ENCODE measurements around the gene GAB2.
"Not testable (repeated sequence)": the region's sequence is repeated elsewhere in the genome, so short reads cannot be mapped to it uniquely, and the experiment has no call there.

GAB2 gene

GRCh38 chr11:78370406-78371172, 47.0 kb downstream of the GAB2 start:
- H3K9me3 ChIP-seq (ENCODE audit: insufficient read depth, low read length), result no peaks in the 10 kb centered on the region
- no peaks in the 10 kb centered on the region for H3K36me3 ChIP-seq (ENCODE audit: insufficient read depth, insufficient read length, low read length)
- no peak overlapping the region for H3K9ac ChIP-seq (ENCODE audit: insufficient read length, low read depth)
- H3K4me1 ChIP-seq (ENCODE audit: insufficient read depth, insufficient read length), result no peaks in the 10 kb centered on the region
- no peaks in the 10 kb centered on the region for H3K27me3 ChIP-seq (ENCODE audit: insufficient read depth, insufficient read length)
- TF ChIP-seq ZNF274 (IDR thresholded peaks at IDR 0.05; ENCODE audit: low read depth, low read length) (no peak), YY1 (IDR thresholded peaks at IDR 0.05; ENCODE audit: insufficient read depth, insufficient read length) (no peak), SUZ12 (IDR thresholded peaks at IDR 0.05; ENCODE audit: extremely low read depth, insufficient read depth, insufficient read length) (no peak)
- DNase-seq (ENCODE audit: low read depth, low spot score), result no peak
- H3K4me3 ChIP-seq (ENCODE audit: insufficient read length, low read depth), result no peak overlapping the region

GRCh38 chr11:78365381-78365792, 52.2 kb downstream of the GAB2 start:
- no peak overlapping the region for H3K9ac ChIP-seq (ENCODE audit: insufficient read length, low read depth)
- peak; percentile 77 for DNase-seq (ENCODE audit: low read depth, low spot score)
- no peaks in the 10 kb centered on the region for H3K27me3 ChIP-seq (ENCODE audit: insufficient read depth, insufficient read length)
- no peaks in the 10 kb centered on the region for H3K4me1 ChIP-seq (ENCODE audit: insufficient read depth, insufficient read length)
- H3K9me3 ChIP-seq (ENCODE audit: insufficient read depth, low read length), result no peaks in the 10 kb centered on the region
- no peaks in the 10 kb centered on the region for H3K36me3 ChIP-seq (ENCODE audit: insufficient read depth, insufficient read length, low read length)
- TF ChIP-seq SUZ12 (IDR thresholded peaks at IDR 0.05; ENCODE audit: extremely low read depth, insufficient read depth, insufficient read length) (no peak), YY1 (IDR thresholded peaks at IDR 0.05; ENCODE audit: insufficient read depth, insufficient read length) (no peak), ZNF274 (IDR thresholded peaks at IDR 0.05; ENCODE audit: low read depth, low read length) (no peak)
- H3K4me3 ChIP-seq (ENCODE audit: insufficient read length, low read depth), result no peak overlapping the region

GRCh38 chr11:78364128-78364751, 53.4 kb downstream of the GAB2 start:
- Histone ChIP-seq H3K9me3 (ENCODE audit: insufficient read depth, low read length) (no peaks in the 10 kb centered on the region), H3K4me1 (ENCODE audit: insufficient read depth, insufficient read length) (no peaks in the 10 kb centered on the region), H3K4me3 (ENCODE audit: insufficient read length, low read depth) (no peak overlapping the region), H3K27me3 (ENCODE audit: insufficient read depth, insufficient read length) (no peaks in the 10 kb centered on the region), H3K9ac (ENCODE audit: insufficient read length, low read depth) (no peak overlapping the region), H3K36me3 (ENCODE audit: insufficient read depth, insufficient read length, low read length) (no peaks in the 10 kb centered on the region)
- TF ChIP-seq SUZ12 (IDR thresholded peaks at IDR 0.05; ENCODE audit: extremely low read depth, insufficient read depth, insufficient read length) (no peak), YY1 (IDR thresholded peaks at IDR 0.05; ENCODE audit: insufficient read depth, insufficient read length) (no peak), ZNF274 (IDR thresholded peaks at IDR 0.05; ENCODE audit: low read depth, low read length) (no peak)
- DNase-seq (ENCODE audit: low read depth, low spot score), result no peak

- Histone ChIP-seq H3K36me3 (ENCODE audit: insufficient read depth, insufficient read length, low read length) (no peaks in the 10 kb centered on the region), H3K4me1 (ENCODE audit: insufficient read depth, insufficient read length) (no peaks in the 10 kb centered on the region), H3K9ac (ENCODE audit: insufficient read length, low read depth) (no peak overlapping the region), H3K4me3 (ENCODE audit: insufficient read length, low read depth) (no peak overlapping the region), H3K9me3 (ENCODE audit: insufficient read depth, low read length) (no peaks in the 10 kb centered on the region), H3K27me3 (ENCODE audit: insufficient read depth, insufficient read length) (no peaks in the 10 kb centered on the region)
- DNase-seq (ENCODE audit: low read depth, low spot score), result no peak
- TF ChIP-seq YY1 (IDR thresholded peaks at IDR 0.05; ENCODE audit: insufficient read depth, insufficient read length) (no peak), ZNF274 (IDR thresholded peaks at IDR 0.05; ENCODE audit: low read depth, low read length) (no peak), SUZ12 (IDR thresholded peaks at IDR 0.05; ENCODE audit: extremely low read depth, insufficient read depth, insufficient read length) (no peak)
Measured at GRCh38 chr11:78363024-78363619, 54.5 kb downstream of the GAB2 start.

GRCh38 chr11:78361228-78361627, 56.4 kb downstream of the GAB2 start:
- Histone ChIP-seq H3K9ac (ENCODE audit: insufficient read length, low read depth) (no peak overlapping the region), H3K9me3 (ENCODE audit: insufficient read depth, low read length) (no peaks in the 10 kb centered on the region), H3K27me3 (ENCODE audit: insufficient read depth, insufficient read length) (no peaks in the 10 kb centered on the region), H3K4me3 (ENCODE audit: insufficient read length, low read depth) (no peak overlapping the region), H3K4me1 (ENCODE audit: insufficient read depth, insufficient read length) (no peaks in the 10 kb centered on the region), H3K36me3 (ENCODE audit: insufficient read depth, insufficient read length, low read length) (no peaks in the 10 kb centered on the region)
- no peak for TF ChIP-seq ZNF274 (IDR thresholded peaks at IDR 0.05; ENCODE audit: low read depth, low read length)
- DNase-seq (ENCODE audit: low read depth, low spot score), result no peak

GRCh38 chr11:78359921-78360320, 57.7 kb downstream of the GAB2 start:
- Histone ChIP-seq H3K9me3 (ENCODE audit: insufficient read depth, low read length) (no peaks in the 10 kb centered on the region), H3K27me3 (ENCODE audit: insufficient read depth, insufficient read length) (no peaks in the 10 kb centered on the region), H3K36me3 (ENCODE audit: insufficient read depth, insufficient read length, low read length) (no peaks in the 10 kb centered on the region), H3K4me1 (ENCODE audit: insufficient read depth, insufficient read length) (no peaks in the 10 kb centered on the region), H3K9ac (ENCODE audit: insufficient read length, low read depth) (no peak overlapping the region), H3K4me3 (ENCODE audit: insufficient read length, low read depth) (no peak overlapping the region)
- no peak for TF ChIP-seq YY1 (IDR thresholded peaks at IDR 0.05; ENCODE audit: insufficient read depth, insufficient read length)
- TF ChIP-seq SUZ12 (IDR thresholded peaks at IDR 0.05; ENCODE audit: extremely low read depth, insufficient read depth, insufficient read length), result no peak
- no peak for TF ChIP-seq ZNF274 (IDR thresholded peaks at IDR 0.05; ENCODE audit: low read depth, low read length)
- no peak for DNase-seq (ENCODE audit: low read depth, low spot score)

- not testable (repeated sequence) for DNase-seq (ENCODE audit: low read depth, low spot score)
Measured at GRCh38 chr11:78357924-78358323, 59.7 kb downstream of the GAB2 start.

GRCh38 chr11:78357425-78357824, 60.2 kb downstream of the GAB2 start:
- not testable (repeated sequence) for DNase-seq (ENCODE audit: low read depth, low spot score); H3K27me3 ChIP-seq (ENCODE audit: insufficient read depth, insufficient read length); H3K36me3 ChIP-seq (ENCODE audit: insufficient read depth, insufficient read length, low read length); H3K9ac ChIP-seq (ENCODE audit: insufficient read length, low read depth); H3K4me1 ChIP-seq (ENCODE audit: insufficient read depth, insufficient read length); H3K9me3 ChIP-seq (ENCODE audit: insufficient read depth, low read length); H3K4me3 ChIP-seq (ENCODE audit: insufficient read length, low read depth)

More at GRCh38 chr11:78357924-78358323, 59.7 kb downstream of the GAB2 start:
- H3K9ac ChIP-seq (ENCODE audit: insufficient read length, low read depth); H3K4me1 ChIP-seq (ENCODE audit: insufficient read depth, insufficient read length); H3K4me3 ChIP-seq (ENCODE audit: insufficient read length, low read depth); H3K9me3 ChIP-seq (ENCODE audit: insufficient read depth, low read length); H3K27me3 ChIP-seq (ENCODE audit: insufficient read depth, insufficient read length); H3K36me3 ChIP-seq (ENCODE audit: insufficient read depth, insufficient read length, low read length): not testable (repeated sequence)

- DNase-seq (ENCODE audit: low read depth, low spot score); H3K9ac ChIP-seq (ENCODE audit: insufficient read length, low read depth); H3K4me3 ChIP-seq (ENCODE audit: insufficient read length, low read depth); H3K36me3 ChIP-seq (ENCODE audit: insufficient read depth, insufficient read length, low read length); H3K4me1 ChIP-seq (ENCODE audit: insufficient read depth, insufficient read length); H3K27me3 ChIP-seq (ENCODE audit: insufficient read depth, insufficient read length); H3K9me3 ChIP-seq (ENCODE audit: insufficient read depth, low read length): not testable (repeated sequence)
Measured at GRCh38 chr11:78355742-78356141, 61.9 kb downstream of the GAB2 start.

All from NT2/D1 (cell line).